ENCODE results near the gene UIMC1.
"Not testable (repeated sequence)": the region's sequence is repeated elsewhere in the genome, so short reads cannot be mapped to it uniquely, and the experiment has no call there.

DNA sequence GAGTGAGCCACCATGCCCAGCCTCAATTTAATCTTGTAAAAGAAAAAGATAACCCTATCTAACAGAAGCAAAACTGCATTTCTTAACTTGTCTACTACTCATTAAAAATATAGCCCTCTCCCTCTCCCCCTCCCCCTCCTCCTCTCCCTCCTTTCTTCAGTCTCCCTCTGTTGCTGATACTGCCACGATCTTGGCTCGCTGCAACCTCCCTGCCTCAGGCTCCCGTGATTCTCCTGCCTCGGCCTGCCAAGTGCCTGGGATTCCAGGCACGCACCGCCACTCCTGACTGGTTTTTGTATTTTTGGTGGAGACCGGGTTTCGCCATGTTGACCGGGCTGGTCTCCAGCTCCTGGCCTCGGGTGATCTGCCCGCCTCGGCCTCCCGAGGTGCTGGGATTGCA is 23.5 kb downstream of the UIMC1 start:
- TF ChIP-seq, protein P1, sequence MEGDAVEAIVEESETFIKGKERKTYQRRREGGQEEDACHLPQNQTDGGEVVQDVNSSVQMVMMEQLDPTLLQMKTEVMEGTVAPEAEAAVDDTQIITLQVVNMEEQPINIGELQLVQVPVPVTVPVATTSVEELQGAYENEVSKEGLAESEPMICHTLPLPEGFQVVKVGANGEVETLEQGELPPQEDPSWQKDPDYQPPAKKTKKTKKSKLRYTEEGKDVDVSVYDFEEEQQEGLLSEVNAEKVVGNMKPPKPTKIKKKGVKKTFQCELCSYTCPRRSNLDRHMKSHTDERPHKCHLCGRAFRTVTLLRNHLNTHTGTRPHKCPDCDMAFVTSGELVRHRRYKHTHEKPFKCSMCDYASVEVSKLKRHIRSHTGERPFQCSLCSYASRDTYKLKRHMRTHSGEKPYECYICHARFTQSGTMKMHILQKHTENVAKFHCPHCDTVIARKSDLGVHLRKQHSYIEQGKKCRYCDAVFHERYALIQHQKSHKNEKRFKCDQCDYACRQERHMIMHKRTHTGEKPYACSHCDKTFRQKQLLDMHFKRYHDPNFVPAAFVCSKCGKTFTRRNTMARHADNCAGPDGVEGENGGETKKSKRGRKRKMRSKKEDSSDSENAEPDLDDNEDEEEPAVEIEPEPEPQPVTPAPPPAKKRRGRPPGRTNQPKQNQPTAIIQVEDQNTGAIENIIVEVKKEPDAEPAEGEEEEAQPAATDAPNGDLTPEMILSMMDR (IDR thresholded peaks at IDR 0.05; ENCODE audit: poor library complexity) = not testable (repeated sequence)
- not testable (repeated sequence) for TF ChIP-seq EZH2phosphoT487 (IDR thresholded peaks at IDR 0.05; ENCODE audit: low read depth, severe bottlenecking, unreplicated experiment)
